Suprapubic skin (tissue), 4 donors: ENCODE data around the gene ASRGL1.

Source experiments
- CTCF ChIP-seq, 2 donors: fragments of 200-600 bp in 1 of 2; fragments of 450-650 bp in 1 of 2; sonication (generic) in 1 of 2; IDR thresholded peaks; one replicate each; pipeline ENCODE4 v1.5.1; 2016 to 2019; ENCODE audit warnings: antibody characterized with exemption in 2 of 2, mild to moderate bottlenecking in 1 of 2, moderate library complexity in 1 of 2
- EP300 ChIP-seq: sonication (generic); formaldehyde crosslinking; IDR thresholded peaks from one replicate; pipeline ENCODE4 v1.6.1; 2017; ENCODE audit warnings: antibody characterized with exemption
- POLR2A ChIP-seq, 2 donors: fragments of 450-650 bp; IDR thresholded peaks; one replicate each; pipeline ENCODE4 v1.6.1; 2017; ENCODE audit warnings: antibody characterized with exemption in 2 of 2, mild to moderate bottlenecking in 2 of 2, moderate library complexity in 2 of 2
- POLR2AphosphoS5 ChIP-seq, 3 donors: sonication (generic); formaldehyde crosslinking; IDR thresholded peaks; one replicate each; pipeline ENCODE4 v1.6.1; 2017; ENCODE audit warnings: antibody characterized with exemption in 3 of 3

GRCh38 chr11:62438641-62439040 is 101.4 kb downstream of the ASRGL1 start:
- no peak for TF ChIP-seq CTCF (IDR thresholded peaks at IDR 0.05)
- TF ChIP-seq EP300 = no peak
- no peak for TF ChIP-seq POLR2A (IDR thresholded peaks at IDR 0.05)
- no peak for TF ChIP-seq POLR2AphosphoS5 (IDR thresholded peaks at IDR 0.05)
